ENCODE data around the gene HOXC11.

The HOXC11 gene

GRCh38 chr12:53969588-53970259 is 3.2 kb upstream of the HOXC11 start:
- Histone ChIP-seq H3K4me3 (ENCODE audit: low read depth in 1 of 2, low read length in 1 of 2) (no peak overlapping the region), H3K27ac (no peak overlapping the region), H3K36me3 (no peaks in the 10 kb centered on the region), H3K4me1 (ENCODE audit: control insufficient read depth in 1 of 2, insufficient read depth in 1 of 2, low read depth in 1 of 2, low read length in 1 of 2) (peaks cover 0 to 15% of the 10 kb centered on the region in 2 experiments), H3K9me3 (no peaks in the 10 kb centered on the region), H3K27me3 (peaks cover 100% of the 10 kb centered on the region)
- no peak for TF ChIP-seq CTCF (IDR thresholded peaks at IDR 0.05)

DNA sequence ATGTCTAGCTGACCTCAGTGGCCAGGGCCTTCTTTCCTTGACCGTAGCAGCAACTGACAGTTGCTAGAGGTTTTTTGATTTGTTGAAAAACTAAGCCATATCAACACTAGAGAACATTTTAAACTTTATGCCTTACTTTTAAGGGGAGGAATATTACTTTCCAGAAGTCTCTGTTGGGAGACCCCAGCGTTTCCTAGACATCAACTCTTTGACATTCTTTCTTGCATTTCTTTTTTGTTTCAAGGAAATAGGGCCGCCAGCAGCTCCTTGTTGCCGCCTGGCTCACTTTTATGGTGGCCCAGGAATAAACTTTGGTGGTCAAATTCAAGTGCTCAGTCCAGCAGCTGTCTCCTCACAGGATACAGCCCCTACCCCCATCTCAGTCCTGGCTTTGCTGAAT is 2.5 kb upstream of the HOXC11 start:
- peaks cover 0 to 22% of the 10 kb centered on the region in 2 experiments for H3K4me1 ChIP-seq (ENCODE audit: control insufficient read depth in 1 of 2, insufficient read depth in 1 of 2, low read depth in 1 of 2, low read length in 1 of 2)
- H3K27ac ChIP-seq: no peak overlapping the region
- no peak overlapping the region for H3K4me3 ChIP-seq (ENCODE audit: low read depth in 1 of 2, low read length in 1 of 2)
- no peak for TF ChIP-seq CTCF (IDR thresholded peaks at IDR 0.05)
- H3K27me3 ChIP-seq: peaks cover 100% of the 10 kb centered on the region
- no peaks in the 10 kb centered on the region for H3K36me3 ChIP-seq
- no peaks in the 10 kb centered on the region for H3K9me3 ChIP-seq

- no peak for TF ChIP-seq CTCF (IDR thresholded peaks at IDR 0.05)
- Histone ChIP-seq H3K9me3 (no peaks in the 10 kb centered on the region), H3K36me3 (no peaks in the 10 kb centered on the region)
Measured at GRCh38 chr12:53971129-53971528, 1.8 kb upstream of the HOXC11 start.

DNA sequence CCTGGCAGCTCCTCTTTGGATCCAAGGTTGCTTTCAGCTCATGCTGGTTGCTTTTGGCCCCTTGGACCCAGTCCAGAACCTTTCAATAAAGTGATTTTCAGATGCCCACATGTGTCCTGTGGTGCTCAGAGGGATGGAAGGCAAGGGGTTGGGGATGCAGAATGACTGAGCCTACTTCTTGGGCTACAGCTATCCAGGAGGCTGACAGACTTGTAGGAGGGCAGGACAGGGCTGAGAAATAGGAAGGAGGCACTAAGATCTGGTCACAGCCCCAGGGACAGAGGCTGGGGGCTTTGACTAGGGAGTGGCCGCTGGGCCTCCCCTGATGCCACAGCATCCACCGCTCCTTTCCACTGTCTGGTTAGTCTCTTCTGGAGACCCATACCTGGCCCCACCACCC is 1.2 kb upstream of the HOXC11 start:
- Histone ChIP-seq H3K27me3 (peaks cover 100% of the 10 kb centered on the region), H3K9me3 (no peaks in the 10 kb centered on the region), H3K27ac (no peak overlapping the region), H3K4me3 (ENCODE audit: low read depth in 1 of 2, low read length in 1 of 2) (no peak overlapping the region), H3K4me1 (ENCODE audit: control insufficient read depth in 1 of 2, insufficient read depth in 1 of 2, low read depth in 1 of 2, low read length in 1 of 2) (peaks cover 0 to 23% of the 10 kb centered on the region in 2 experiments), H3K36me3 (no peaks in the 10 kb centered on the region)
- TF ChIP-seq CTCF (IDR thresholded peaks at IDR 0.05): no peak

More at GRCh38 chr12:53971129-53971528, 1.8 kb upstream of the HOXC11 start:
- Histone ChIP-seq H3K4me3 (ENCODE audit: low read depth in 1 of 2, low read length in 1 of 2) (no peak overlapping the region), H3K4me1 (ENCODE audit: control insufficient read depth in 1 of 2, insufficient read depth in 1 of 2, low read depth in 1 of 2, low read length in 1 of 2) (peaks cover 0 to 23% of the 10 kb centered on the region in 2 experiments), H3K27ac (no peak overlapping the region), H3K27me3 (peaks cover 100% of the 10 kb centered on the region)

DNA sequence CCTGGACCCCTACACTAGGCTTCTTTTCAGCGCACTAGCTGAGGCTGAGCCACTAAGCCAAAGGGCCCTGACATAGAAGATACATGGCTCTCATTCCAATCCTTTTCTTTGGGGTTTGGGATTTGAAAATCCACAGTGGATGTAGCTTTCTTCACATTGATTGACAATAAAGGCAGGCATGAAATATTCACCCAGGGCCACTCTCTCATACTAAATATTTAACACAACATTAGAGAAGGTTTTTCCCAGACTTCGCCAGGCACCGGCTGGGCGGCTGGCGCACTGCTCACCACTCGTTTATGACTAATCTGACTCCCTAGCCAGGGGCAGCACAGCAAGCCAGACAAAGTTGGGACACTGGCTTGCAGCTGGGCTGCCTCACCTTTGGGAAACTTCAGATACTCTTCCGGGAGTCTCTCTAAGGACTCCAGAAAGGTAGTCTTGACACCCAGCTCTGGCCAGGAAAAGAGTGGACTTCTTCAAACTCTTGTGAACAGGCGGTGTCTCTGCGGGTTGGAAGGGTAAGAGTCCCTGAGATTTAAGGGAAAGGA is 699 bp upstream of the HOXC11 start:
- Histone ChIP-seq H3K4me3 (ENCODE audit: low read depth in 1 of 2, low read length in 1 of 2) (no peak overlapping the region), H3K4me1 (ENCODE audit: control insufficient read depth in 1 of 2, insufficient read depth in 1 of 2, low read depth in 1 of 2, low read length in 1 of 2) (peaks cover 0 to 23% of the 10 kb centered on the region in 2 experiments), H3K27me3 (peaks cover 100% of the 10 kb centered on the region), H3K36me3 (no peaks in the 10 kb centered on the region), H3K9me3 (no peaks in the 10 kb centered on the region), H3K27ac (no peak overlapping the region)
- no peak for TF ChIP-seq CTCF (IDR thresholded peaks at IDR 0.05)
